Breast epithelium (tissue), 4 donors: ENCODE data around the gene CT45A7. TPM values are rescaled to one million over a fixed set of nuclear protein-coding genes. Genes with fewer than 3 reads are reported as not detected.
"Not testable (repeated sequence)": the region's sequence is repeated elsewhere in the genome, so short reads cannot be mapped to it uniquely, and the experiment has no call there.

Experiments used
- DNase-seq, 2 donors: peaks; one replicate each; pipeline ENCODE4 v3.0.0-alpha.2; 2019; ENCODE audit warnings: low spot score in 2 of 2
- H3K27ac ChIP-seq, 2 donors: fragments of 200-600 bp; sonication (generic) in 1 of 2; one replicate each; pipeline ENCODE4 v1.5.1; 2016 to 2019; ENCODE audit warnings: mild to moderate bottlenecking in 1 of 2
- H3K27me3 ChIP-seq, 2 donors: fragments of 200-600 bp; sonication (generic) in 1 of 2; one replicate each; pipeline versions ENCODE4 v1.5.1 to v1.6.0; 2017 to 2019; ENCODE audit warnings: control low read depth in 1 of 2, mild to moderate bottlenecking in 1 of 2
- H3K36me3 ChIP-seq: fragments of 200-600 bp; one replicate; pipeline ENCODE4 v1.5.1; 2019
- H3K4me1 ChIP-seq, 2 donors: fragments of 200-600 bp; sonication (generic); one replicate each; pipeline ENCODE4 v1.5.1; 2016 to 2019; ENCODE audit warnings: control low read depth in 1 of 2
- H3K4me3 ChIP-seq, 3 donors: fragments of 200-600 bp; sonication (generic); 1 replicate in 2 of 3; 2 replicates in 1 of 3; pipeline ENCODE4 v1.5.1; 2016 to 2019; ENCODE audit warnings: mild to moderate bottlenecking in 3 of 3, moderate library complexity in 2 of 3
- H3K9me3 ChIP-seq, 2 donors: fragments of 200-600 bp; sonication (generic) in 1 of 2; one replicate each; pipeline ENCODE4 v1.5.1; 2016 to 2019; ENCODE audit warnings: control low read depth in 1 of 2
- intact Hi-C: fragments of 100-400 bp; cut with DNase I; formaldehyde crosslinking; loops from one replicate; pipeline ENCODE4 v1.15.1; 2023; ENCODE audit warnings: low total_unique reads
- total RNA-seq, 3 donors: library from RNA; depleted of rRNA; stranded (reverse); fragments of >200 nt; gene quantifications; one replicate each; pipeline ENCODE4 v1.1.0, GENCODE V29; 2016

The CT45A7 gene, protein sequence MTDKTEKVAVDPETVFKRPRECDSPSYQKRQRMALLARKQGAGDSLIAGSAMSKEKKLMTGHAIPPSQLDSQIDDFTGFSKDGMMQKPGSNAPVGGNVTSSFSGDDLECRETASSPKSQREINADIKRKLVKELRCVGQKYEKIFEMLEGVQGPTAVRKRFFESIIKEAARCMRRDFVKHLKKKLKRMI
- not detected for total RNA-seq

DNA sequence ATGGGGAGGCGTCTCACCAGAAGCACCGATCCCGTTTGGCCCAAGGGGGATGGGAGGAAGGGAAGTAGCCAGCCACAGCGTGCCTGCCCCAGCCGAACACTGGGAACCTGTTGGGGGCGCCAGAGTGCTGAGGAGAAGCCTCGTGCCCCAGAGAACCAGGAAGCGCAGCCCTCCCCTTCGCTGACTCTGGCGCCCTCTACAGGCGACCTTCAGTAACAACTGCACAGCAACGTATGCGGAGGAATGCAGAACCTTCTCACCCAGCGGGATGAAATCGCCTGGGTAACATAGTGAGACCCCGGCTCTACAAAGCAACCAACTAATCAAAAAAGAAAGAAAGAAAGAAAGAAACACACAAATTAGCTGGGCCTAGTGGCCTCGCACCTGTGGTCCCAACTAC lies at the start of gene CT45A7:
CT45A7 (minus strand) TSS at position 101 of the 400 bp plus-strand sequence. CDS start 3,747 bp downstream, outside the sequence.
- H3K4me3 ChIP-seq, intact Hi-C loops, DNase-seq, H3K9me3 ChIP-seq, H3K27ac ChIP-seq, H3K4me1 ChIP-seq, H3K36me3 ChIP-seq, H3K27me3 ChIP-seq: not testable (repeated sequence)

DNA sequence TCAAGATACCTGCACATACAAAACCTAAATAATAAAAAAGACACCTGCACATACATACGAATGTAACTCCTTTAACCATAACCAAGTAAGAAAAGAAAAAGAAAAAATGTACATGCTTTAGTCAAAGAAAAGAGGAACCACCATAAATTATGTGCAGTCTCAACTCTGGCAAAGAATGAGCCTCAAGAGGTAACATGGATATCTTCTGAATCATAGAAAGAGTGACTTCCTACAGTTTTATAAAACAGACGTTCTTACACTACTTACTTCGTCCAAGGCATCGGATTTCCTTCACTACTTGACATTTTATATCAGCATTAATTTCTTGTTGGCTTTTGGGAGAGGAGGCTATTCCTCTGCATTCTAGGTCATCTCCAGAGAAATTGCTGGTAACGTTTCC lies 45.7 kb upstream of the CT45A7 start:
- H3K4me1 ChIP-seq, H3K36me3 ChIP-seq, DNase-seq, H3K9me3 ChIP-seq, intact Hi-C loops, H3K27me3 ChIP-seq, H3K4me3 ChIP-seq, H3K27ac ChIP-seq: not testable (repeated sequence)

DNA sequence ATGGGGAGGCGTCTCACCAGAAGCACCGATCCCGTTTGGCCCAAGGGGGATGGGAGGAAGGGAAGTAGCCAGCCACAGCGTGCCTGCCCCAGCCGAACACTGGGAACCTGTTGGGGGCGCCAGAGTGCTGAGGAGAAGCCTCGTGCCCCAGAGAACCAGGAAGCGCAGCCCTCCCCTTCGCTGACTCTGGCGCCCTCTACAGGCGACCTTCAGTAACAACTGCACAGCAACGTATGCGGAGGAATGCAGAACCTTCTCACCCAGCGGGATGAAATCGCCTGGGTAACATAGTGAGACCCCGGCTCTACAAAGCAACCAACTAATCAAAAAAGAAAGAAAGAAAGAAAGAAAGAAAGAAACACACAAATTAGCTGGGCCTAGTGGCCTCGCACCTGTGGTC lies 34.6 kb upstream of the CT45A7 start, which contains the start of gene CT45A9:
CT45A9 (minus strand) TSS at position 101 of the 400 bp plus-strand sequence. CDS start 3,751 bp downstream, outside the sequence.
- H3K4me1 ChIP-seq, DNase-seq, H3K4me3 ChIP-seq, H3K27ac ChIP-seq, H3K27me3 ChIP-seq, H3K9me3 ChIP-seq, H3K36me3 ChIP-seq, intact Hi-C loops: not testable (repeated sequence)

DNA sequence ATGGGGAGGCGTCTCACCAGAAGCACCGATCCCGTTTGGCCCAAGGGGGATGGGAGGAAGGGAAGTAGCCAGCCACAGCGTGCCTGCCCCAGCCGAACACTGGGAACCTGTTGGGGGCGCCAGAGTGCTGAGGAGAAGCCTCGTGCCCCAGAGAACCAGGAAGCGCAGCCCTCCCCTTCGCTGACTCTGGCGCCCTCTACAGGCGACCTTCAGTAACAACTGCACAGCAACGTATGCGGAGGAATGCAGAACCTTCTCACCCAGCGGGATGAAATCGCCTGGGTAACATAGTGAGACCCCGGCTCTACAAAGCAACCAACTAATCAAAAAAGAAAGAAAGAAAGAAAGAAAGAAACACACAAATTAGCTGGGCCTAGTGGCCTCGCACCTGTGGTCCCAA lies 17.4 kb upstream of the CT45A7 start, which contains the start of gene CT45A8:
CT45A8 (minus strand) TSS at position 101 of the 400 bp plus-strand sequence. CDS start 3,755 bp downstream, outside the sequence.
- intact Hi-C loops, H3K36me3 ChIP-seq, H3K4me3 ChIP-seq, H3K4me1 ChIP-seq, H3K9me3 ChIP-seq, DNase-seq, H3K27me3 ChIP-seq, H3K27ac ChIP-seq: not testable (repeated sequence)

DNA sequence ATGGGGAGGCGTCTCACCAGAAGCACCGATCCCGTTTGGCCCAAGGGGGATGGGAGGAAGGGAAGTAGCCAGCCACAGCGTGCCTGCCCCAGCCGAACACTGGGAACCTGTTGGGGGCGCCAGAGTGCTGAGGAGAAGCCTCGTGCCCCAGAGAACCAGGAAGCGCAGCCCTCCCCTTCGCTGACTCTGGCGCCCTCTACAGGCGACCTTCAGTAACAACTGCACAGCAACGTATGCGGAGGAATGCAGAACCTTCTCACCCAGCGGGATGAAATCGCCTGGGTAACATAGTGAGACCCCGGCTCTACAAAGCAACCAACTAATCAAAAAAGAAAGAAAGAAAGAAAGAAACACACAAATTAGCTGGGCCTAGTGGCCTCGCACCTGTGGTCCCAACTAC lies 17.2 kb downstream of the CT45A7 start, which contains the start of gene CT45A2:
CT45A2 (minus strand) TSS at position 101 of the 400 bp plus-strand sequence. CDS start 3,747 bp downstream, outside the sequence.
- H3K9me3 ChIP-seq, H3K4me1 ChIP-seq, H3K36me3 ChIP-seq, intact Hi-C loops, H3K27me3 ChIP-seq, DNase-seq, H3K4me3 ChIP-seq, H3K27ac ChIP-seq: not testable (repeated sequence)

DNA sequence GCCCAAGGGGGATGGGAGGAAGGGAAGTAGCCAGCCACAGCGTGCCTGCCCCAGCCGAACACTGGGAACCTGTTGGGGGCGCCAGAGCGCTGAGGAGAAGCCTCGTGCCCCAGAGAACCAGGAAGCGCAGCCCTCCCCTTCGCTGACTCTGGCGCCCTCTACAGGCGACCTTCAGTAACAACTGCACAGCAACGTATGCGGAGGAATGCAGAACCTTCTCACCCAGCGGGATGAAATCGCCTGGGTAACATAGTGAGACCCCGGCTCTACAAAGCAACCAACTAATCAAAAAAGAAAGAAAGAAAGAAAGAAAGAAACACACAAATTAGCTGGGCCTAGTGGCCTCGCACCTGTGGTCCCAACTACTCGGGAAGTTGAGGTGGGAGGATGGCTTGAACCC lies 34.4 kb downstream of the CT45A7 start, which contains the start of gene CT45A6:
CT45A6 (minus strand) TSS at position 101 of the 400 bp plus-strand sequence. CDS start 3,794 bp downstream, outside the sequence.
- H3K27ac ChIP-seq, H3K4me3 ChIP-seq, H3K36me3 ChIP-seq, H3K4me1 ChIP-seq, intact Hi-C loops, DNase-seq, H3K27me3 ChIP-seq, H3K9me3 ChIP-seq: not testable (repeated sequence)

DNA sequence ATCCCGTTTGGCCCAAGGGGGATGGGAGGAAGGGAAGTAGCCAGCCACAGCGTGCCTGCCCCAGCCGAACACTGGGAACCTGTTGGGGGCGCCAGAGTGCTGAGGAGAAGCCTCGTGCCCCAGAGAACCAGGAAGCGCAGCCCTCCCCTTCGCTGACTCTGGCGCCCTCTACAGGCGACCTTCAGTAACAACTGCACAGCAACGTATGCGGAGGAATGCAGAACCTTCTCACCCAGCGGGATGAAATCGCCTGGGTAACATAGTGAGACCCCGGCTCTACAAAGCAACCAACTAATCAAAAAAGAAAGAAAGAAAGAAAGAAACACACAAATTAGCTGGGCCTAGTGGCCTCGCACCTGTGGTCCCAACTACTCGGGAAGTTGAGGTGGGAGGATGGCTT lies 51.7 kb downstream of the CT45A7 start, which contains the start of gene CT45A5:
CT45A5 (minus strand) TSS at position 101 of the 400 bp plus-strand sequence. CDS start 3,774 bp downstream, outside the sequence.
- H3K27ac ChIP-seq, H3K4me3 ChIP-seq, H3K27me3 ChIP-seq, H3K36me3 ChIP-seq, intact Hi-C loops, DNase-seq, H3K9me3 ChIP-seq, H3K4me1 ChIP-seq: not testable (repeated sequence)

Other genes starting within 250 kb of the CT45A7 start
- gene CT45A1, start 123.6 kb downstream of the CT45A7 start, total RNA-seq = not detected
- gene CT45A3, start 69.1 kb downstream of the CT45A7 start, total RNA-seq = not detected
- not detected for gene CT45A5, start 51.8 kb downstream of the CT45A7 start, total RNA-seq
- gene CT45A6, start 34.5 kb downstream of the CT45A7 start, total RNA-seq = not detected
- not detected for gene CT45A2, start 17.3 kb downstream of the CT45A7 start, total RNA-seq
- not detected for gene CT45A8, start 17.3 kb upstream of the CT45A7 start, total RNA-seq
- gene CT45A9, start 34.5 kb upstream of the CT45A7 start, total RNA-seq = not detected
- gene CT45A10, start 56.2 kb upstream of the CT45A7 start, total RNA-seq = not detected
- not detected for gene SAGE1, start 56.4 kb upstream of the CT45A7 start, total RNA-seq
- 10 to 100 TPM; 22.0 to 33.1 (median 25.6) TPM for gene MMGT1, start 136.7 kb upstream of the CT45A7 start, total RNA-seq
- gene SLC9A6, start 148.2 kb upstream of the CT45A7 start, total RNA-seq = 10 to 100 TPM; 12.5 to 17.1 (median 12.9) TPM